Measurements from ENCODE around the gene RNF217. TPM values are rescaled to one million over a fixed set of nuclear protein-coding genes. Genes with fewer than 3 reads are reported as not detected.
"Not testable (repeated sequence)": the region's sequence is repeated elsewhere in the genome, so short reads cannot be mapped to it uniquely, and the experiment has no call there.

The RNF217 gene
- total RNA-seq: 1 to 10 TPM; 3.3 to 9.5 (median 4.4) TPM
- 4.2 TPM for total RNA-seq (2013)

DNA sequence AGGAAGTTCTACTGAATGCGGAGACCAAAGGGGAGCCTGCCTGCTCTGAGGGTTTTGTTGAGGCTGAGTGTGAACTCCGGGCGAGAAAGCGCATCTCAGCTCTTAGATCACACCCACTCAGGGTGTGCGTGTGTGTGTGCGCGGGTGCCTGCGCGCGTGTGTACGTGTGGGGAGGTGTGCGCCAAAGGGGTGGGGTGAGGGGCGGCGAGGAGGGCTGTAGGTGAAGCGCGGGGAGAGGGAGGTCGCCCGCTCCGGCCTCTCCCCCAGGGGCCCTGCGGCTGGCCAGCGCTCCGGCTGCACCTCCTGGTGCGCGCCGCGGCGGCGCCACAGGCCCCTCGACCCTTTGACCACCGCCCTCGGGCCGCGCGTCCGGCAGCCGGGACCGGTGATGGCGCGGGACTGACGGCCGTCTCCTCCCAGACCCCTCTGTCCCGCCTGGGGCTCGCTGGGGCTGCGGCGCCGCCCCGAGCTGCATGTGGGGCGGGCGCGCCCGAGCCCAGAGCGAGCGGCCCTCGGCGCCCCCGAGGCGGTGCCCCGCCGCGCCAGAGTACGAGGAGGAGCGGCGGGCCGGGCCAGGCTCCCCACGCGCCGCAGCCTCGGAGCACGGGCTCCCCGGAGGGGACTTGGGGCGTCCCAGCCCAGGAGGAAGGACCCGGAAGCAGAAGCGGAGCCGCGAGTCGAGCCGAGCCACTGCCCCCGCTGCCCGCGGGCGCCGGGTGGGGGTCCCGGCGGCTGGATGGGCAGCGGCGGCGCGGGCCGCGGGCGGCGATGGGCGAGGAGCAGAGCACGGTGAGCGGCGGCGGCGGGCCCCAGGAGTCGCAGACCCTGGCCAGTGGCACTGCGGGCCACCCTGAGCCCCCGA lies at the start of gene RNF217:
Gene RNF217, plus strand, starts transcription at position 661 of the 862 bp plus-strand sequence. Its CDS starts 108 bp downstream, at position 769.
- H3K36me3 Mint-ChIP-seq: no peaks in the 10 kb centered on the region
- H3K27me3 Mint-ChIP-seq (ENCODE audit: low read depth in 2 of 2): peaks cover 33 to 35% of the 10 kb centered on the region in 2 donors
- H3K9me3 Mint-ChIP-seq: no peaks in the 10 kb centered on the region
- Histone ChIP-seq H3K4me3 (ENCODE audit: low read length) (peak within 1 kb of the TSS; percentile 43), H3K36me3 (ENCODE audit: control insufficient read depth, insufficient read depth, low read length) (no peaks in the 10 kb centered on the region), H3K27me3 (ENCODE audit: control insufficient read depth, insufficient read depth, low read length) (peaks cover 2% of the 10 kb centered on the region), H3K9me3 (ENCODE audit: control insufficient read depth, insufficient read depth, low read length) (no peaks in the 10 kb centered on the region), H3K27ac (ENCODE audit: low read length) (no peak within 1 kb of the TSS), H3K4me1 (ENCODE audit: control insufficient read depth, insufficient read depth, low read length) (peaks cover 10% of the 10 kb centered on the region)
- ATAC-seq (peak; percentile 58 to 71 (median 64)), DNase-seq (peak; percentile 14 to 19)
- TF ChIP-seq, protein P1, sequence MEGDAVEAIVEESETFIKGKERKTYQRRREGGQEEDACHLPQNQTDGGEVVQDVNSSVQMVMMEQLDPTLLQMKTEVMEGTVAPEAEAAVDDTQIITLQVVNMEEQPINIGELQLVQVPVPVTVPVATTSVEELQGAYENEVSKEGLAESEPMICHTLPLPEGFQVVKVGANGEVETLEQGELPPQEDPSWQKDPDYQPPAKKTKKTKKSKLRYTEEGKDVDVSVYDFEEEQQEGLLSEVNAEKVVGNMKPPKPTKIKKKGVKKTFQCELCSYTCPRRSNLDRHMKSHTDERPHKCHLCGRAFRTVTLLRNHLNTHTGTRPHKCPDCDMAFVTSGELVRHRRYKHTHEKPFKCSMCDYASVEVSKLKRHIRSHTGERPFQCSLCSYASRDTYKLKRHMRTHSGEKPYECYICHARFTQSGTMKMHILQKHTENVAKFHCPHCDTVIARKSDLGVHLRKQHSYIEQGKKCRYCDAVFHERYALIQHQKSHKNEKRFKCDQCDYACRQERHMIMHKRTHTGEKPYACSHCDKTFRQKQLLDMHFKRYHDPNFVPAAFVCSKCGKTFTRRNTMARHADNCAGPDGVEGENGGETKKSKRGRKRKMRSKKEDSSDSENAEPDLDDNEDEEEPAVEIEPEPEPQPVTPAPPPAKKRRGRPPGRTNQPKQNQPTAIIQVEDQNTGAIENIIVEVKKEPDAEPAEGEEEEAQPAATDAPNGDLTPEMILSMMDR (IDR thresholded peaks at IDR 0.05): no peak
- intact Hi-C loops (cut with micrococcal nuclease): no loop called here
- peak within 1 kb of the TSS; percentile 29 to 77 for H3K27ac Mint-ChIP-seq
- H3K4me1 Mint-ChIP-seq: peaks cover 23 to 34% of the 10 kb centered on the region in 2 donors
- 2% methylated on average over 101 of the region's 101 CpGs for WGBS (ENCODE audit: insufficient coverage)
- H3K4me3 Mint-ChIP-seq: peak within 1 kb of the TSS; percentile 93

GRCh38 chr6:124913056-124913455 lies 49.2 kb upstream of the RNF217 start:
- intact Hi-C loops (cut with micrococcal nuclease): no loop called here
- Mint-ChIP-seq H3K9me3 (no peaks in the 10 kb centered on the region), H3K4me3 (no peak overlapping the region), H3K4me1 (peaks cover 0 to under 1% of the 10 kb centered on the region in 2 donors), H3K27ac (no peak overlapping the region), H3K27me3 (ENCODE audit: low read depth in 2 of 2) (peaks cover 4 to 8% of the 10 kb centered on the region in 2 donors), H3K36me3 (no peaks in the 10 kb centered on the region)
- no peak for ATAC-seq
- no peak overlapping the region for H3K27ac ChIP-seq (ENCODE audit: low read length)
- no peaks in the 10 kb centered on the region for H3K36me3 ChIP-seq (ENCODE audit: control insufficient read depth, insufficient read depth, low read length)
- DNase-seq: no peak
- WGBS (ENCODE audit: insufficient coverage): no CpG with 5 or more reads among the region's 1 CpG
- H3K4me1 ChIP-seq (ENCODE audit: control insufficient read depth, insufficient read depth, low read length): no peaks in the 10 kb centered on the region
- H3K27me3 ChIP-seq (ENCODE audit: control insufficient read depth, insufficient read depth, low read length): no peaks in the 10 kb centered on the region
- H3K4me3 ChIP-seq (ENCODE audit: low read length): no peak overlapping the region
- TF ChIP-seq, protein P1 (IDR thresholded peaks at IDR 0.05): no peak
- H3K9me3 ChIP-seq (ENCODE audit: control insufficient read depth, insufficient read depth, low read length): no peaks in the 10 kb centered on the region

DNA sequence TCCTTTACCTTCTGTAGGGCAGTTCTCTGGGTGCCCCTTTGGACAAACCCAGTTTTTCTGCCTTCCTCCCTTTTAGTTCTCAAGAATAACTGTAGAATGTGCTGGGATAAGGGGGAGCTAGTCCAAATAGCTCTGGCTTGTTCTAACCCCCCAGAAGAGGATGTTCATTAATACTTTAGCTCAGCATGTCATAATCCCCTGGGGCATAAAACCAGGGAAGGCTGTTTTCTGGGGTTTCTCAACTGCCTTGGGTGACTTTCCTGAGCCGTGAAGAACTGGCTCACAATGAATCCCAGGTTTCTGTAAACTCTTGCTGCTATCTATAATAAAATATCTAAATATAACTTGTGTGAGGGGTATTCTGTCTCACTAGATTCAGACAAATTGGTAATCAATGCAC lies 44.5 kb upstream of the RNF217 start:
- H3K4me1 ChIP-seq (ENCODE audit: control insufficient read depth, insufficient read depth, low read length): no peaks in the 10 kb centered on the region
- WGBS (ENCODE audit: insufficient coverage): no CpG with 5 or more reads among the region's 1 CpG
- Mint-ChIP-seq H3K36me3 (no peaks in the 10 kb centered on the region), H3K27me3 (ENCODE audit: low read depth in 2 of 2) (peaks cover 8% of the 10 kb centered on the region in 2 donors), H3K9me3 (no peaks in the 10 kb centered on the region), H3K4me1 (peaks cover 0 to 5% of the 10 kb centered on the region in 2 donors), H3K27ac (no peak overlapping the region), H3K4me3 (no peak overlapping the region)
- DNase-seq (no peak), ATAC-seq (no peak)
- intact Hi-C loops (cut with micrococcal nuclease): no loop called here
- peaks cover 8% of the 10 kb centered on the region for H3K9me3 ChIP-seq (ENCODE audit: control insufficient read depth, insufficient read depth, low read length)
- H3K27me3 ChIP-seq (ENCODE audit: control insufficient read depth, insufficient read depth, low read length): no peaks in the 10 kb centered on the region
- no peak overlapping the region for H3K27ac ChIP-seq (ENCODE audit: low read length)
- no peak overlapping the region for H3K4me3 ChIP-seq (ENCODE audit: low read length)
- TF ChIP-seq, protein P1 (IDR thresholded peaks at IDR 0.05): no peak
- H3K36me3 ChIP-seq (ENCODE audit: control insufficient read depth, insufficient read depth, low read length): no peaks in the 10 kb centered on the region

DNA sequence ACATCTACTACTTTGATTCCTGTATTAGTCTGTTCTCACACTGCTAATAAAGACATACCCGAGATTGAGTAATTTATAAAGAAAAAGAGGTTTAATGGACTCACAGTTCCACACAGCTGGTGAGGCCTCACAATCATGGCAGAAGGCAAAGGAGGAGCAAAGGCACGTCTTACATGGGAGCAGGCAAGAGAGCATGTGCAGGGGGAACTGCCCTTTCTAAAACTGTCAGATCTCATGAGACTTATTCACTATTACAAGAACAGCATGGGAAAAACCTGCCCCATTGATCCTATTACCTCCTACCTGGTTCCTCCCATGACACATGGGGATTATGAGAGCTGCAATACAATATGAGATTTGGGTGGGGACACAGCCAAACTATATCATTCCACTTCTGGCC lies 42.5 kb upstream of the RNF217 start:
- H3K27ac Mint-ChIP-seq; DNase-seq; H3K4me1 Mint-ChIP-seq; H3K36me3 ChIP-seq (ENCODE audit: control insufficient read depth, insufficient read depth, low read length); H3K4me1 ChIP-seq (ENCODE audit: control insufficient read depth, insufficient read depth, low read length); H3K9me3 ChIP-seq (ENCODE audit: control insufficient read depth, insufficient read depth, low read length); H3K27ac ChIP-seq (ENCODE audit: low read length); H3K4me3 ChIP-seq (ENCODE audit: low read length); H3K27me3 Mint-ChIP-seq (ENCODE audit: low read depth in 2 of 2); H3K4me3 Mint-ChIP-seq; H3K27me3 ChIP-seq (ENCODE audit: control insufficient read depth, insufficient read depth, low read length); H3K9me3 Mint-ChIP-seq; ATAC-seq; intact Hi-C loops (cut with micrococcal nuclease); H3K36me3 Mint-ChIP-seq: not testable (repeated sequence)
- 100% methylated on average over 2 of the region's 2 CpGs for WGBS (ENCODE audit: insufficient coverage)
